HG03097 (cell line): ENCODE data around the gene MEGF11.

Experiments used
- ATAC-seq: cut with Tn5 transposase; IDR thresholded peaks from one replicate; pipeline ENCODE4 v1.9.1; 2021; ENCODE audit not compliant: unreplicated experiment, low FRiP score

Gene MEGF11

GRCh38 chr15:65847989-65848388, 405.6 kb downstream of the MEGF11 start:
- no peak for ATAC-seq

DNA sequence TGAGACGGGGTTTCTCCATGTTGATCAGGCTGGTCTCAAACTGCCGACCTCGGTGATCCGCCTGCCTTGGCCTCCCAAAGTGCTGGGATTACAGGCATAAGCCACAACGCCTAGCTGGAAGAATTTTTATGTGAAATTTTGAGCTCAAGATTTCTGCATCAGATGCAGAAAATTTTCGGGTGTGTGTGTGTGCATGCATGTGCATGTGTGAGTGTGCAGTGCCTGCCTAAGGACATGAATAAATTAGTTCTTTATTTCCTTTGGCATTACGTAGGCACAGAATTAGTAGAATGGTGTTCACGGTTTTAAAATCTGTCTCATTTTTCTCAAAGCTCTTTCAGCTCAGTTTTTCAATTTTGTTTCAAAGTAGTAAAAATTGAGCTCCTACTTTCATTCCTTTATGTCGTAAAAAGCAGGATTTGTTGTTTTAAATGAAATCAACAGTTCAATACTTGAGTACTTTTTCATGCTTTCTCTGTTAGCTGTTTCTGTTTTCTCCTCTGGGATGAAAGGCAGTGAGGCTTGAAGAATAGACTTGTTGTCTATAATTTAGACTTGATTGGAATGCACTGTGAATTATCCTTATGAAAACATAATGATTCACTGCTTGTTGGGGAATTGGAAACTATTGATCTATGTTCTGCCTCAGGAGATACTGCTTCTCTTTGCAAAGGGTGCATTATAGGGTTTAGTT, 407.6 kb downstream of the MEGF11 start:
- no peak for ATAC-seq
